H1 (cell line): Measurements from ENCODE around the gene VPS41. TPM values are rescaled to one million over a fixed set of nuclear protein-coding genes. Genes with fewer than 3 reads are reported as not detected.

ENCODE experiments used
- CTCF ChIA-PET: fragments of 300-600 bp; sonication (Branson Sonifier 250); formaldehyde crosslinking; loops from one replicate; lab custom pipeline; 2021; ENCODE audit not compliant: partially characterized antibody; lab: Charles Lee
- POLR2A ChIA-PET: fragments of 300-600 bp; sonication (Branson Sonifier 250); formaldehyde crosslinking; loops from one replicate; lab custom pipeline; 2021; ENCODE audit warnings: inconsistent platforms; ENCODE audit not compliant: partially characterized antibody; lab: Charles Lee
- DNase-seq, 2 experiments: peaks; one replicate each; pipeline versions ENCODE4 v3.0.0 to v3.0.0-alpha.2; 2010 to 2022; ENCODE audit warnings: low spot score in 2 of 2, low read depth in 1 of 2, mixed read lengths in 1 of 2
- FAIRE-seq: peaks from 2 replicates; lab custom pipeline; 2011; peaks lifted over from hg19 to GRCh38; lab: Jason Lieb, UNC
- H2AFZ ChIP-seq: 2 replicates; pipeline ENCODE4 v1.8.1; 2012; ENCODE audit warnings: low read length, inconsistent platforms
- H2AK5ac ChIP-seq: 2 replicates; pipeline ENCODE4 v1.6.1; 2013; ENCODE audit warnings: low read depth, low read length
- H2BK120ac ChIP-seq: replicated peaks from 2 replicates; pipeline ENCODE3; 2013; ENCODE audit warnings: low read depth, low read length, inconsistent platforms
- H2BK12ac ChIP-seq: 2 replicates; pipeline ENCODE4 v1.6.1; 2013; ENCODE audit warnings: low read depth, low read length
- H2BK15ac ChIP-seq: 2 replicates; pipeline ENCODE4 v1.6.1; 2013; ENCODE audit warnings: low read length
- H2BK20ac ChIP-seq: 2 replicates; pipeline ENCODE4 v1.6.1; 2013; ENCODE audit warnings: low read length
- H2BK5ac ChIP-seq: 2 replicates; pipeline ENCODE4 v1.6.1; 2013; ENCODE audit warnings: low read depth, low read length
- H3K14ac ChIP-seq: 2 replicates; pipeline ENCODE4 v1.6.1; 2013; ENCODE audit warnings: inconsistent platforms; ENCODE audit not compliant: insufficient read length
- H3K18ac ChIP-seq: 2 replicates; pipeline ENCODE4 v1.6.1; 2013; ENCODE audit warnings: low read length; ENCODE audit errors: extremely low read depth
- H3K23ac ChIP-seq: 2 replicates; pipeline ENCODE4 v1.6.1; 2013; ENCODE audit warnings: inconsistent platforms; ENCODE audit not compliant: insufficient read length
- H3K23me2 ChIP-seq: 2 replicates; pipeline ENCODE4 v1.6.1; 2013; ENCODE audit warnings: low read depth, low read length
- H3K27ac ChIP-seq: 2 replicates; pipeline ENCODE4 v1.6.1; 2011; ENCODE audit warnings: low read depth, low read length, inconsistent platforms
- H3K27me3 ChIP-seq, 4 experiments: replicated peaks in 1 of 4; 1 replicate in 1 of 4; 2 replicates in 3 of 4; pipeline versions ENCODE4 v1.6.1 to v1.8.1; 2011 to 2013; ENCODE audit warnings: low read length in 3 of 4, mild to moderate bottlenecking in 3 of 4, inconsistent platforms in 2 of 4, mixed read lengths in 2 of 4, moderate library complexity in 1 of 4; ENCODE audit not compliant: control insufficient read depth in 3 of 4, insufficient read depth in 3 of 4; ENCODE audit errors: extremely low read depth in 1 of 4
- H3K36me3 ChIP-seq, 4 experiments: 2 replicates each; pipeline versions ENCODE4 v1.6.1 to v1.8.1; 2011 to 2013; ENCODE audit warnings: mild to moderate bottlenecking in 4 of 4, low read length in 3 of 4, moderate library complexity in 2 of 4, control low read depth in 1 of 4, inconsistent platforms in 1 of 4; ENCODE audit not compliant: insufficient read depth in 4 of 4, control insufficient read depth in 2 of 4
- H3K4ac ChIP-seq: replicated peaks from 2 replicates; pipeline ENCODE3; 2013; ENCODE audit warnings: low read length, low read depth, mixed read lengths, inconsistent platforms; ENCODE audit not compliant: insufficient read length
- H3K4me1 ChIP-seq, 4 experiments: replicated peaks in 1 of 4; 1 replicate in 1 of 4; 2 replicates in 3 of 4; pipeline versions ENCODE4 v1.6.1 to v1.8.1; 2011 to 2013; ENCODE audit warnings: low read length in 3 of 4, inconsistent platforms in 2 of 4, mixed read lengths in 1 of 4; ENCODE audit not compliant: insufficient read depth in 4 of 4, control insufficient read depth in 3 of 4
- H3K4me2 ChIP-seq, 2 experiments: 2 replicates each; pipeline versions ENCODE4 v1.6.1 to v1.8.1; 2011 to 2013; ENCODE audit warnings: low read depth in 2 of 2, low read length in 2 of 2, control low read depth in 1 of 2, inconsistent platforms in 1 of 2, mild to moderate bottlenecking in 1 of 2; ENCODE audit not compliant: insufficient read depth in 1 of 2
- H3K4me3 ChIP-seq, 4 experiments: fragments of 200-600, 300-600 bp in 1 of 4; sonication (generic), shearing (Covaris generic), sonication (Bioruptor Twin) in 1 of 4; 2 replicates each; pipeline versions ENCODE4 v1.5.1 to v1.8.1; 2011 to 2016; ENCODE audit warnings: low read length in 4 of 4, low read depth in 3 of 4, control low read depth in 2 of 4, inconsistent platforms in 2 of 4, mild to moderate bottlenecking in 2 of 4, mixed read lengths in 1 of 4, moderate library complexity in 1 of 4; ENCODE audit not compliant: insufficient read depth in 2 of 4; ENCODE audit errors: extremely low read depth in 1 of 4
- H3K56ac ChIP-seq: replicated peaks from 2 replicates; pipeline ENCODE3; 2013; ENCODE audit warnings: low read depth, mild to moderate bottlenecking, mixed read lengths, low read length, inconsistent platforms; ENCODE audit not compliant: insufficient read length
- H3K79me1 ChIP-seq: 2 replicates; pipeline ENCODE4 v1.6.1; 2013; ENCODE audit warnings: low read depth, low read length, control low read depth
- H3K79me2 ChIP-seq, 2 experiments: 2 replicates each; pipeline versions ENCODE4 v1.6.1 to v1.8.1; 2012 to 2013; ENCODE audit warnings: low read length in 2 of 2, mild to moderate bottlenecking in 2 of 2, inconsistent platforms in 1 of 2; ENCODE audit not compliant: insufficient read depth in 2 of 2, control insufficient read depth in 1 of 2
- H3K9ac ChIP-seq, 4 experiments: replicated peaks in 1 of 4; 1 replicate in 1 of 4; 2 replicates in 3 of 4; pipeline versions ENCODE4 v1.6.1 to v1.8.1; 2011 to 2013; ENCODE audit warnings: low read depth in 3 of 4, low read length in 3 of 4, control low read depth in 2 of 4, mild to moderate bottlenecking in 2 of 4, moderate library complexity in 2 of 4, inconsistent platforms in 1 of 4; ENCODE audit errors: extremely low read depth in 1 of 4
- H3K9me3 ChIP-seq, 2 experiments: 2 replicates each; pipeline versions ENCODE4 v1.6.1 to v1.8.1; 2012 to 2013; ENCODE audit warnings: mild to moderate bottlenecking in 2 of 2, moderate library complexity in 2 of 2, control low read depth in 1 of 2, inconsistent platforms in 1 of 2, low read depth in 1 of 2, low read length in 1 of 2, mixed read lengths in 1 of 2; ENCODE audit not compliant: insufficient read depth in 2 of 2
- H4K20me1 ChIP-seq, 2 experiments: replicated peaks in 1 of 2; 2 replicates each; pipeline versions ENCODE3 to v1.8.1; 2011 to 2013; ENCODE audit warnings: inconsistent platforms in 2 of 2, low read length in 2 of 2, mild to moderate bottlenecking in 1 of 2; ENCODE audit not compliant: insufficient read depth in 2 of 2, control insufficient read depth in 1 of 2
- H4K5ac ChIP-seq: 2 replicates; pipeline ENCODE4 v1.6.1; 2013; ENCODE audit warnings: low read length, low read depth, mixed read lengths, inconsistent platforms; ENCODE audit not compliant: insufficient read length
- H4K8ac ChIP-seq: 2 replicates; pipeline ENCODE4 v1.8.0; 2013; ENCODE audit warnings: mild to moderate bottlenecking, moderate library complexity, low read length, inconsistent platforms; ENCODE audit not compliant: insufficient read depth; ENCODE audit errors: extremely low read depth
- H4K91ac ChIP-seq: replicated peaks from 2 replicates; pipeline ENCODE3; 2013; ENCODE audit warnings: low read length, mixed read lengths, inconsistent platforms; ENCODE audit not compliant: insufficient read length
- BACH1 ChIP-seq: IDR thresholded peaks from 2 replicates; pipeline ENCODE4 v1.6.1; 2012; ENCODE audit warnings: low read length, improper control_type of control experiment
- CTBP2 ChIP-seq: IDR thresholded peaks from 2 replicates; pipeline ENCODE4 v1.7.0; 2011; ENCODE audit warnings: borderline replicate concordance, mild to moderate bottlenecking, moderate library complexity, mixed read lengths, low read length; ENCODE audit not compliant: insufficient read depth, insufficient read length
- SUZ12 ChIP-seq: fragments of 200-600 bp; sonication (generic); IDR thresholded peaks from 2 replicates; pipeline ENCODE4 v1.6.1; 2012; ENCODE audit warnings: mild to moderate bottlenecking, inconsistent platforms, low read length, moderate library complexity, mixed read lengths
- WGBS, 2 experiments: shearing (Covaris generic) in 1 of 2; methylation state at CpG; one replicate each; pipeline versions ENCODE4 v1.1.6 to v1.1.7; 2013 to 2015; ENCODE audit warnings: low lambda C conversion rate in 2 of 2, mixed read lengths in 2 of 2, inconsistent platforms in 1 of 2, low coverage in 1 of 2, missing lambda C conversion rate in 1 of 2; ENCODE audit not compliant: insufficient replicate concordance in 2 of 2, insufficient coverage in 1 of 2, insufficient read length in 1 of 2; ENCODE audit errors: extremely low coverage in 1 of 2, missing lambda C conversion rate in 1 of 2; 5-methylcytosine and 5-hydroxymethylcytosine counted together
- polyA plus RNA-seq, 7 experiments: library from polyadenylated mRNA; depleted of rRNA in 3 of 7; stranded (reverse) in 5 of 7; unstranded in 2 of 7; fragments of >200 nt in 5 of 7; fragments of 200-250 nt in 2 of 7; gene quantifications; 1 replicate in 5 of 7; 2 replicates in 1 of 7; 4 replicates in 1 of 7; pipeline versions ENCODE4 v1.2.1 to v1.2.3, GENCODE V29; 2011 to 2013; ENCODE audit warnings: missing spikeins in 2 of 7, mixed read lengths in 2 of 7
- total RNA-seq: library from RNA; stranded (reverse); fragmentation: NEBNext Ultra II Directional; extraction: Animal tissue kit (Norgen Biotek cat#: 25700); gene quantifications from 2 replicates; pipeline ENCODE4 v1.2.1, GENCODE V29; 2021

VPS41 gene
- total and polyA plus RNA-seq, 2 of the 8 experiments (the other 6 are each of a cell fraction or from before 2014, with no cell fraction given), result 10.7 to 63.3 TPM

GRCh38 chr7:38822549-38822948 is 86.4 kb downstream of the VPS41 start:
- no peak for DNase-seq
- 90% methylated on average over 1 of the region's 1 CpG; no CpG with 5 or more reads in 1 of the 2 experiments for WGBS, 2 experiments
- Histone ChIP-seq H4K8ac (no peak overlapping the region), H2AFZ (no peak overlapping the region), H3K4me1 (no peaks in the 10 kb centered on the region), H2BK15ac (no peak overlapping the region), H3K79me1 (no peaks in the 10 kb centered on the region), H2BK5ac (no peak overlapping the region), H2BK20ac (no peak overlapping the region), H3K18ac (no peak overlapping the region), H3K56ac (no peak overlapping the region), H4K20me1 (no peaks in the 10 kb centered on the region), H3K4me2 (no peak overlapping the region), H3K36me3 (peaks cover 0 to 6% (median 2%) of the 10 kb centered on the region in 4 experiments; a peak in 3 of 8 replicates)
- CTCF ChIA-PET, result no interaction called here
- TF ChIP-seq CTBP2 (no peak), SUZ12 (no peak), BACH1 (peak; percentile 35; the same call in 1 of the 2 replicates)
- TF ChIP-seq, all 59 proteins: peak for 1
- no peak overlapping the region for H2BK12ac ChIP-seq
- H3K9ac ChIP-seq, result no peak overlapping the region
- no peaks in the 10 kb centered on the region for H3K27me3 ChIP-seq
- H3K23ac ChIP-seq, result no peak overlapping the region
- no peak overlapping the region for H4K5ac ChIP-seq
- no peak overlapping the region for H3K14ac ChIP-seq
- POLR2A ChIA-PET, result no interaction called here
- FAIRE-seq, result no peak
- no peak overlapping the region for H2BK120ac ChIP-seq
- H4K91ac ChIP-seq, result no peak overlapping the region
- H3K23me2 ChIP-seq, result no peaks in the 10 kb centered on the region
- H3K4me3 ChIP-seq, result no peak overlapping the region
- H3K9me3 ChIP-seq, result no peaks in the 10 kb centered on the region
- H3K79me2 ChIP-seq, result no peaks in the 10 kb centered on the region
- no peak overlapping the region for H2AK5ac ChIP-seq
- no peak overlapping the region for H3K4ac ChIP-seq
- no peak overlapping the region for H3K27ac ChIP-seq
